Body of pancreas (tissue), 4 donors: ENCODE measurements around the gene USP32.

ENCODE experiments used
- CTCF ChIP-seq, 7 experiments: fragments of 450-650 bp in 4 of 7; fragments of 200-600 bp in 3 of 7; sonication (generic) in 3 of 7; IDR thresholded peaks; one replicate each; pipeline ENCODE4 v1.5.1; 2016 to 2019; ENCODE audit warnings: antibody characterized with exemption in 7 of 7
- POLR2A ChIP-seq, 3 donors: fragments of 450-650 bp; IDR thresholded peaks; one replicate each; pipeline ENCODE4 v1.6.1; 2016; ENCODE audit warnings: antibody characterized with exemption in 3 of 3, mild to moderate bottlenecking in 2 of 3

GRCh38 chr17:60355663-60356594 lies 36.0 kb downstream of the USP32 start:
- TF ChIP-seq POLR2A (IDR thresholded peaks at IDR 0.05), result no peak
- TF ChIP-seq CTCF (IDR thresholded peaks at IDR 0.05), result no peak
